GM06990 (cell line): ENCODE data around the gene CERS4.

ENCODE experiments used
- DNase-seq: peaks from one replicate; pipeline ENCODE4 v3.0.0-alpha.2; 2011; ENCODE audit not compliant: insufficient read length; ENCODE audit errors: extremely low read depth
- H3K27me3 ChIP-seq: replicated peaks from 2 replicates; pipeline ENCODE4 v1.6.0; 2011; ENCODE audit warnings: low read length; ENCODE audit not compliant: control insufficient read depth, insufficient read depth
- H3K36me3 ChIP-seq: 2 replicates; pipeline ENCODE4 v1.5.1; 2011; ENCODE audit warnings: low read length; ENCODE audit not compliant: control insufficient read depth, insufficient read depth
- H3K4me3 ChIP-seq: replicated peaks from 2 replicates; pipeline ENCODE4 v1.5.1; 2011; ENCODE audit warnings: low read depth, mild to moderate bottlenecking, control low read depth, low read length
- CTCF ChIP-seq: IDR thresholded peaks from 2 replicates; pipeline ENCODE4 v1.5.1; 2011; ENCODE audit warnings: low read length, control low read depth, mild to moderate bottlenecking, inconsistent platforms; ENCODE audit not compliant: insufficient read depth, poor library complexity, severe bottlenecking

The CERS4 gene

GRCh38 chr19:8239528-8240273 lies 30.5 kb downstream of the CERS4 start:
- no peak overlapping the region for H3K4me3 ChIP-seq
- H3K27me3 ChIP-seq: no peaks in the 10 kb centered on the region
- peaks cover 9% of the 10 kb centered on the region for H3K36me3 ChIP-seq
- no peak for TF ChIP-seq CTCF
- no peak for DNase-seq

DNA sequence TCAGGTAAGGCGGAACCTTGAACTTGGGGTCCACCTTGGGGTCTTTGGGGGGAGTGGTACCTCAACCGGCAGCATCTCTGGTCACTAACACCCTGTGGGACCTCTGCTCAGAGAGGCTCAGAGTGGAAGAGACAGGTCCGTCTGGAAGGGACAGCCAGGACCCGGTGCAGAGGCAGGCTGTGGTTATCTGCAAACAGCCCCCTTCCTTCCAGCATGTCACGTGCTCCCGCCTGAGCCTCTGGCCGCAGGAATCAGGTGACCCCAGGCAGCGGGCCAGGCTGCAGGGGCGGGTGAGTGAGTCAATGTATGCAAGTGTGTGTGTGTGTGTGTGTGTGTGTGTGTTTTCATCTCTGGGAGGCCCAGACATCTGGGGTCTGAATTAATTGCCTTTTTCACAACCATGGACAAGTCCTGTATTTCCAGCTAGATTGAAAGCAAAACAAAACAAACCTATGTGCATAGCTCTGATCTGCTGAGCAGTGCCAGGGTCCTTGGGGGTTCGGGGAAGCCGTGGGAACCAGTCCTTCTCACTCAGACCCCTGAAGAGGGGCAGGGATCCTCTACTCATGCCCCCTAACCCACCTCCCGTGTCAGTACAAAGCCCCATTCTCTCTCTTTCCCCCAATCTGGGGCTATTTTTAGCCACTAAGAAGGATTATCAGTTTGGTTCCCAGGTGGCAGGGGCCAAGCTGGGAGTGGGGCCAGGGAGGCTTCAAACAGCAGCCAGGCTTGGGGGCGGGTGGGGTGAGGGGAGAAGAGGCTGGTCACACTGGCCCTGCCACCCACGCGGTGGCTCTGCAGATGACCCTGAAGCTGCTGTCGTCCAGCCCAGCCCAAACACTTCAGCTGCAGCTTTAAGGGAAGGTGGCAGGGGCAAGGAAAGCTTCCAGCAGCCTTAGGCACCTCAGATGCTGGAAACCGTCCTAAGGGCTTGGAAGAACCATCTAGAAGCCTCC lies 31.4 kb downstream of the CERS4 start:
- Histone ChIP-seq H3K36me3 (peaks cover 9% of the 10 kb centered on the region), H3K4me3 (no peak overlapping the region), H3K27me3 (no peaks in the 10 kb centered on the region)
- DNase-seq: peak; percentile 83
- TF ChIP-seq CTCF: no peak

DNA sequence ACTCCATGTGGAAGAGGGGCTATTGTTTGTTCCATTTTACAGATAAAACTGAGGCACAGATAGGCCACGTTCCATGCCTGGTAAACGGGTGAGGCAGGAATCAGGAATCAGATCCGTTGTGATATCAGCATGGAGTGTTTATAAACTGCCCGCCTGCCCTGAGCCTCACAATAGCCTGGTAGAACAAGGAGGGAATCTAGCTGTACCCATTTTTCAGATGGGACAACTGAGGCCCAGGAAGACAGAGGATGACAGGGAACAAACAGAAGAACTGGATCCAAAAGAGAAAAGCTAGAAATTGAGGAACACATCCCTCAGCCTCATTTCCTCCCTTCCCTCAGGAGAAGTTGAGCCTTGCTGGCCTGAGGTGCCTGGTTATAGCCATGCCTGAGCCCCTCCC lies 32.5 kb downstream of the CERS4 start:
- Histone ChIP-seq H3K27me3 (no peaks in the 10 kb centered on the region), H3K4me3 (no peak overlapping the region), H3K36me3 (peaks cover 9% of the 10 kb centered on the region)
- TF ChIP-seq CTCF: no peak
- no peak for DNase-seq

GRCh38 chr19:8242211-8242821 lies 33.1 kb downstream of the CERS4 start:
- peaks cover 9% of the 10 kb centered on the region for H3K36me3 ChIP-seq
- H3K27me3 ChIP-seq: no peaks in the 10 kb centered on the region
- DNase-seq: no peak
- no peak overlapping the region for H3K4me3 ChIP-seq
- no peak for TF ChIP-seq CTCF

DNA sequence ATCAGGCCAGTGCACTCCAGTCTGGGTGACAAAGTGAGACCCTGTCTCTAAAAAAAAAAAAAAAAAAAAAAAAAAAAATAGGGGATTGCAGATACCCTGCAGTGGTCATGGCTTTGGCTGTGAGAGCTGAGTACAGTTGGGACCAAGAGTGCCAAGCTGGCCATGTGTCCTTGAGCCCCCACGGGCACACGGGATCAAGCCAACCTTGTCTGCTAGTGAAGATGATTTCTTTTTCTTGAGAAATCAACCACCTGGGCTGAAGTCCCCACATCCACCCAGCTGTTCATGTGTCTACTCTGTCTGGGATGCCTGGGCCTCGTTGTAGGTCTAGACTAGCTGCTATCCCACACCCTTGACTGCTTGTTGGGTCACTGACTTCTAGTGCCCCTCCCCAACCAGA lies 34.0 kb downstream of the CERS4 start:
- no peak for TF ChIP-seq CTCF
- no peak for DNase-seq
- Histone ChIP-seq H3K4me3 (no peak overlapping the region), H3K36me3 (peaks cover 9% of the 10 kb centered on the region), H3K27me3 (no peaks in the 10 kb centered on the region)
